Measurements from ENCODE around the gene ATAD3A.

GRCh38 chr1:1554550-1554925 lies 42.6 kb downstream of the ATAD3A start:
- no peak for TF ChIP-seq CTCF (IDR thresholded peaks at IDR 0.05)
- no peak for TF ChIP-seq POLR2A (IDR thresholded peaks at IDR 0.05)

Data from Peyer's patch (tissue), 4 donors.